H1 (cell line): ENCODE measurements around the gene NUSAP1. TPM values are rescaled to one million over a fixed set of nuclear protein-coding genes. Genes with fewer than 3 reads are reported as not detected.

Experiments used
- CTCF ChIA-PET: fragments of 300-600 bp; sonication (Branson Sonifier 250); formaldehyde crosslinking; loops from one replicate; lab custom pipeline; 2021; ENCODE audit not compliant: partially characterized antibody; lab: Charles Lee
- POLR2A ChIA-PET: fragments of 300-600 bp; sonication (Branson Sonifier 250); formaldehyde crosslinking; loops from one replicate; lab custom pipeline; 2021; ENCODE audit warnings: inconsistent platforms; ENCODE audit not compliant: partially characterized antibody; lab: Charles Lee
- DNase-seq, 2 experiments: peaks; one replicate each; pipeline versions ENCODE4 v3.0.0 to v3.0.0-alpha.2; 2010 to 2022; ENCODE audit warnings: low spot score in 2 of 2, low read depth in 1 of 2, mixed read lengths in 1 of 2
- FAIRE-seq: peaks from 2 replicates; lab custom pipeline; 2011; peaks lifted over from hg19 to GRCh38; lab: Jason Lieb, UNC
- H2AFZ ChIP-seq: 2 replicates; pipeline ENCODE4 v1.8.1; 2012; ENCODE audit warnings: low read length, inconsistent platforms
- H2AK5ac ChIP-seq: 2 replicates; pipeline ENCODE4 v1.6.1; 2013; ENCODE audit warnings: low read depth, low read length
- H2BK120ac ChIP-seq: replicated peaks from 2 replicates; pipeline ENCODE3; 2013; ENCODE audit warnings: low read depth, low read length, inconsistent platforms
- H2BK12ac ChIP-seq: 2 replicates; pipeline ENCODE4 v1.6.1; 2013; ENCODE audit warnings: low read depth, low read length
- H2BK15ac ChIP-seq: 2 replicates; pipeline ENCODE4 v1.6.1; 2013; ENCODE audit warnings: low read length
- H2BK20ac ChIP-seq: 2 replicates; pipeline ENCODE4 v1.6.1; 2013; ENCODE audit warnings: low read length
- H2BK5ac ChIP-seq: 2 replicates; pipeline ENCODE4 v1.6.1; 2013; ENCODE audit warnings: low read depth, low read length
- H3K14ac ChIP-seq: 2 replicates; pipeline ENCODE4 v1.6.1; 2013; ENCODE audit warnings: inconsistent platforms; ENCODE audit not compliant: insufficient read length
- H3K18ac ChIP-seq: 2 replicates; pipeline ENCODE4 v1.6.1; 2013; ENCODE audit warnings: low read length; ENCODE audit errors: extremely low read depth
- H3K23ac ChIP-seq: 2 replicates; pipeline ENCODE4 v1.6.1; 2013; ENCODE audit warnings: inconsistent platforms; ENCODE audit not compliant: insufficient read length
- H3K23me2 ChIP-seq: 2 replicates; pipeline ENCODE4 v1.6.1; 2013; ENCODE audit warnings: low read depth, low read length
- H3K27ac ChIP-seq: 2 replicates; pipeline ENCODE4 v1.6.1; 2011; ENCODE audit warnings: low read depth, low read length, inconsistent platforms
- H3K27me3 ChIP-seq, 4 experiments: replicated peaks in 1 of 4; 1 replicate in 1 of 4; 2 replicates in 3 of 4; pipeline versions ENCODE4 v1.6.1 to v1.8.1; 2011 to 2013; ENCODE audit warnings: low read length in 3 of 4, mild to moderate bottlenecking in 3 of 4, inconsistent platforms in 2 of 4, mixed read lengths in 2 of 4, moderate library complexity in 1 of 4; ENCODE audit not compliant: control insufficient read depth in 3 of 4, insufficient read depth in 3 of 4; ENCODE audit errors: extremely low read depth in 1 of 4
- H3K36me3 ChIP-seq, 4 experiments: 2 replicates each; pipeline versions ENCODE4 v1.6.1 to v1.8.1; 2011 to 2013; ENCODE audit warnings: mild to moderate bottlenecking in 4 of 4, low read length in 3 of 4, moderate library complexity in 2 of 4, control low read depth in 1 of 4, inconsistent platforms in 1 of 4; ENCODE audit not compliant: insufficient read depth in 4 of 4, control insufficient read depth in 2 of 4
- H3K4ac ChIP-seq: replicated peaks from 2 replicates; pipeline ENCODE3; 2013; ENCODE audit warnings: low read length, low read depth, mixed read lengths, inconsistent platforms; ENCODE audit not compliant: insufficient read length
- H3K4me1 ChIP-seq, 4 experiments: replicated peaks in 1 of 4; 1 replicate in 1 of 4; 2 replicates in 3 of 4; pipeline versions ENCODE4 v1.6.1 to v1.8.1; 2011 to 2013; ENCODE audit warnings: low read length in 3 of 4, inconsistent platforms in 2 of 4, mixed read lengths in 1 of 4; ENCODE audit not compliant: insufficient read depth in 4 of 4, control insufficient read depth in 3 of 4
- H3K4me2 ChIP-seq, 2 experiments: 2 replicates each; pipeline versions ENCODE4 v1.6.1 to v1.8.1; 2011 to 2013; ENCODE audit warnings: low read depth in 2 of 2, low read length in 2 of 2, control low read depth in 1 of 2, inconsistent platforms in 1 of 2, mild to moderate bottlenecking in 1 of 2; ENCODE audit not compliant: insufficient read depth in 1 of 2
- H3K4me3 ChIP-seq, 4 experiments: fragments of 200-600, 300-600 bp in 1 of 4; sonication (generic), shearing (Covaris generic), sonication (Bioruptor Twin) in 1 of 4; 2 replicates each; pipeline versions ENCODE4 v1.5.1 to v1.8.1; 2011 to 2016; ENCODE audit warnings: low read length in 4 of 4, low read depth in 3 of 4, control low read depth in 2 of 4, inconsistent platforms in 2 of 4, mild to moderate bottlenecking in 2 of 4, mixed read lengths in 1 of 4, moderate library complexity in 1 of 4; ENCODE audit not compliant: insufficient read depth in 2 of 4; ENCODE audit errors: extremely low read depth in 1 of 4
- H3K56ac ChIP-seq: replicated peaks from 2 replicates; pipeline ENCODE3; 2013; ENCODE audit warnings: low read depth, mild to moderate bottlenecking, mixed read lengths, low read length, inconsistent platforms; ENCODE audit not compliant: insufficient read length
- H3K79me1 ChIP-seq: 2 replicates; pipeline ENCODE4 v1.6.1; 2013; ENCODE audit warnings: low read depth, low read length, control low read depth
- H3K79me2 ChIP-seq, 2 experiments: 2 replicates each; pipeline versions ENCODE4 v1.6.1 to v1.8.1; 2012 to 2013; ENCODE audit warnings: low read length in 2 of 2, mild to moderate bottlenecking in 2 of 2, inconsistent platforms in 1 of 2; ENCODE audit not compliant: insufficient read depth in 2 of 2, control insufficient read depth in 1 of 2
- H3K9ac ChIP-seq, 4 experiments: replicated peaks in 1 of 4; 1 replicate in 1 of 4; 2 replicates in 3 of 4; pipeline versions ENCODE4 v1.6.1 to v1.8.1; 2011 to 2013; ENCODE audit warnings: low read depth in 3 of 4, low read length in 3 of 4, control low read depth in 2 of 4, mild to moderate bottlenecking in 2 of 4, moderate library complexity in 2 of 4, inconsistent platforms in 1 of 4; ENCODE audit errors: extremely low read depth in 1 of 4
- H3K9me3 ChIP-seq, 2 experiments: 2 replicates each; pipeline versions ENCODE4 v1.6.1 to v1.8.1; 2012 to 2013; ENCODE audit warnings: mild to moderate bottlenecking in 2 of 2, moderate library complexity in 2 of 2, control low read depth in 1 of 2, inconsistent platforms in 1 of 2, low read depth in 1 of 2, low read length in 1 of 2, mixed read lengths in 1 of 2; ENCODE audit not compliant: insufficient read depth in 2 of 2
- H4K20me1 ChIP-seq, 2 experiments: replicated peaks in 1 of 2; 2 replicates each; pipeline versions ENCODE3 to v1.8.1; 2011 to 2013; ENCODE audit warnings: inconsistent platforms in 2 of 2, low read length in 2 of 2, mild to moderate bottlenecking in 1 of 2; ENCODE audit not compliant: insufficient read depth in 2 of 2, control insufficient read depth in 1 of 2
- H4K5ac ChIP-seq: 2 replicates; pipeline ENCODE4 v1.6.1; 2013; ENCODE audit warnings: low read length, low read depth, mixed read lengths, inconsistent platforms; ENCODE audit not compliant: insufficient read length
- H4K8ac ChIP-seq: 2 replicates; pipeline ENCODE4 v1.8.0; 2013; ENCODE audit warnings: mild to moderate bottlenecking, moderate library complexity, low read length, inconsistent platforms; ENCODE audit not compliant: insufficient read depth; ENCODE audit errors: extremely low read depth
- H4K91ac ChIP-seq: replicated peaks from 2 replicates; pipeline ENCODE3; 2013; ENCODE audit warnings: low read length, mixed read lengths, inconsistent platforms; ENCODE audit not compliant: insufficient read length
- CBX8 ChIP-seq: fragments of 300-800, 300-1000 bp; sonication (generic); IDR thresholded peaks from 2 replicates; pipeline ENCODE4 v1.7.1; 2016; ENCODE audit warnings: low read depth, low read length, borderline replicate concordance
- FOSL1 ChIP-seq: IDR thresholded peaks from 2 replicates; pipeline ENCODE4 v1.6.1; 2011; ENCODE audit warnings: mild to moderate bottlenecking, low read depth, low read length, moderate library complexity; ENCODE audit not compliant: insufficient read depth
- JUN ChIP-seq: IDR thresholded peaks from 2 replicates; pipeline ENCODE4 v1.6.1; 2011; ENCODE audit warnings: low read depth, mild to moderate bottlenecking, improper control_type of control experiment, low read length
- KDM1A ChIP-seq: fragments of 200-600, 300-600 bp; sonication (generic); IDR thresholded peaks from 2 replicates; pipeline ENCODE4 v1.7.1; 2016; ENCODE audit warnings: mild to moderate bottlenecking, low read length, borderline replicate concordance
- KDM5A ChIP-seq: fragments of 200-600 bp; IDR thresholded peaks from 2 replicates; pipeline ENCODE4 v1.7.1; 2012; ENCODE audit warnings: mild to moderate bottlenecking, low read length, inconsistent platforms, mixed read lengths
- POLR2AphosphoS5 ChIP-seq: IDR thresholded peaks from 2 replicates; pipeline ENCODE4 v1.6.1; 2011; ENCODE audit warnings: low read depth, low read length
- RFX5 ChIP-seq: IDR thresholded peaks from 2 replicates; pipeline ENCODE4 v1.6.1; 2011; ENCODE audit warnings: low read depth, low read length, improper control_type of control experiment, borderline replicate concordance
- RXRA ChIP-seq: IDR thresholded peaks from 2 replicates; pipeline ENCODE4 v1.6.1; 2011; ENCODE audit warnings: low read depth, mild to moderate bottlenecking, low read length, moderate library complexity; ENCODE audit not compliant: insufficient read depth
- SAP30 ChIP-seq: fragments of 300-600 bp; sonication (generic); IDR thresholded peaks from 2 replicates; pipeline ENCODE4 v1.7.1; 2012; ENCODE audit warnings: low read length, moderate library complexity, mild to moderate bottlenecking, inconsistent platforms; ENCODE audit not compliant: insufficient read depth, insufficient replicate concordance
- SP1 ChIP-seq: IDR thresholded peaks from 2 replicates; pipeline ENCODE4 v1.6.1; 2011; ENCODE audit warnings: low read depth, low read length
- WGBS, 2 experiments: shearing (Covaris generic) in 1 of 2; methylation state at CpG; one replicate each; pipeline versions ENCODE4 v1.1.6 to v1.1.7; 2013 to 2015; ENCODE audit warnings: low lambda C conversion rate in 2 of 2, mixed read lengths in 2 of 2, inconsistent platforms in 1 of 2, low coverage in 1 of 2, missing lambda C conversion rate in 1 of 2; ENCODE audit not compliant: insufficient replicate concordance in 2 of 2, insufficient coverage in 1 of 2, insufficient read length in 1 of 2; ENCODE audit errors: extremely low coverage in 1 of 2, missing lambda C conversion rate in 1 of 2; 5-methylcytosine and 5-hydroxymethylcytosine counted together
- polyA plus RNA-seq, 7 experiments: library from polyadenylated mRNA; depleted of rRNA in 3 of 7; stranded (reverse) in 5 of 7; unstranded in 2 of 7; fragments of >200 nt in 5 of 7; fragments of 200-250 nt in 2 of 7; gene quantifications; 1 replicate in 5 of 7; 2 replicates in 1 of 7; 4 replicates in 1 of 7; pipeline versions ENCODE4 v1.2.1 to v1.2.3, GENCODE V29; 2011 to 2013; ENCODE audit warnings: missing spikeins in 2 of 7, mixed read lengths in 2 of 7
- total RNA-seq: library from RNA; stranded (reverse); fragmentation: NEBNext Ultra II Directional; extraction: Animal tissue kit (Norgen Biotek cat#: 25700); gene quantifications from 2 replicates; pipeline ENCODE4 v1.2.1, GENCODE V29; 2021

NUSAP1 gene
- total and polyA plus RNA-seq, 2 of the 8 experiments (the other 6 are each of a cell fraction or from before 2014, with no cell fraction given), result 60.8 to 144 TPM

DNA sequence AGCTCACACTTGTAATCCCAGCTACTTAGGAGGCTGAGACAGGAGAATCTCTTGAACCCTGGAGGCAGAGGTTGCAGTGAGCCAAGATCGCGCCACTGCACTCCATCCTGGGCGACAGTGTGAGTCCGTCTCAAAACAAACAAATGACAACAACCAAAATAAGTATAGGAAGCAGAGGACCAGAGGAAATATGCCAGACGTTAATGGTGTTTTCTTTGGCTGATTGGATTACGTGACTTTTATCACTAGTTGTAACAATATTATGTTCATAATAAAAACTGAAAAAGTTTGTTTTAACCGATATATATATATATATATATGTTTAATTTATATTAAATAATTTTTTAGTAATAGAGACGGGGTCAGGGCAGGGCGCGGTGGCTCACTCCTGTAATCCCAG, 21.7 kb downstream of the NUSAP1 start:
- WGBS, 2 experiments, result 95% methylated on average over 10 of the region's 10 CpGs; no CpG with 5 or more reads in 1 of the 2 experiments
- Histone ChIP-seq H3K4ac (no peak overlapping the region), H4K5ac (no peak overlapping the region), H3K4me3 (no peak overlapping the region), H3K79me1 (no peaks in the 10 kb centered on the region), H3K27me3 (no peaks in the 10 kb centered on the region), H3K4me1 (no peaks in the 10 kb centered on the region), H3K4me2 (no peak overlapping the region), H2AFZ (no peak overlapping the region), H3K9me3 (no peaks in the 10 kb centered on the region), H3K23ac (no peak overlapping the region), H2BK5ac (no peak overlapping the region), H3K56ac (no peak overlapping the region), H2BK15ac (no peak overlapping the region), H2BK12ac (no peak overlapping the region), H3K18ac (no peak overlapping the region), H2BK20ac (no peak overlapping the region), H3K79me2 (no peaks in the 10 kb centered on the region), H4K8ac (no peak overlapping the region), H3K36me3 (peaks cover 35 to 88% (median 67%) of the 10 kb centered on the region in 4 experiments), H2AK5ac (no peak overlapping the region), H4K91ac (no peak overlapping the region), H4K20me1 (no peaks in the 10 kb centered on the region), H3K27ac (no peak overlapping the region), H2BK120ac (no peak overlapping the region), H3K23me2 (no peaks in the 10 kb centered on the region), H3K9ac (no peak overlapping the region), H3K14ac (no peak overlapping the region)
- no peak for DNase-seq
- no peak for FAIRE-seq
- ChIA-PET POLR2A (interaction anchor here (1.2 to 2.0 kb wide), 2 partner anchors 13 to 22 kb away, joined by 4 to 5 read pairs; partner anchors contain the start of genes NUSAP1 and OIP5), CTCF (interaction anchor here (1.0 kb wide), 1 partner anchor 22 kb away, joined by 4 read pairs; the partner anchor contains the start of genes NUSAP1 and OIP5)
- TF ChIP-seq SP1 (no peak), SAP30 (no peak), RXRA (no peak), CBX8 (no peak), POLR2AphosphoS5 (no peak), JUN (no peak), FOSL1 (no peak), RFX5 (no peak), KDM1A (no peak), KDM5A (no peak)
